Spleen (tissue), 11 donors: ENCODE data around the gene OR10AD1. TPM values are rescaled to one million over a fixed set of nuclear protein-coding genes. Genes with fewer than 3 reads are reported as not detected.

Source experiments
- DNase-seq: peaks from one replicate; pipeline ENCODE4 v3.0.0-alpha.2; 2020
- H3K27ac ChIP-seq, 8 donors: fragments of 200-600 bp; sonication (generic) in 7 of 8; 1 replicate in 4 of 8; 2 replicates in 4 of 8; pipeline versions ENCODE4 v1.5.0 to v1.8.0; 2016 to 2021; ENCODE audit warnings: inconsistent platforms in 4 of 8, mild to moderate bottlenecking in 4 of 8, moderate library complexity in 1 of 8
- H3K27me3 ChIP-seq, 7 donors: fragments of 200-600 bp; sonication (generic) in 6 of 7; replicated peaks in 1 of 7; 1 replicate in 4 of 7; 2 replicates in 3 of 7; pipeline versions ENCODE4 v1.5.0 to v1.8.0; 2016 to 2021; ENCODE audit warnings: inconsistent platforms in 3 of 7, mild to moderate bottlenecking in 1 of 7
- H3K36me3 ChIP-seq, 6 donors: fragments of 200-600 bp; sonication (generic) in 5 of 6; 1 replicate in 4 of 6; 2 replicates in 2 of 6; pipeline versions ENCODE4 v1.5.0 to v1.8.0; 2016 to 2021; ENCODE audit warnings: inconsistent platforms in 2 of 6
- H3K4me1 ChIP-seq, 6 donors: fragments of 200-600 bp; sonication (generic) in 5 of 6; 1 replicate in 3 of 6; 2 replicates in 3 of 6; pipeline versions ENCODE4 v1.5.0 to v1.8.0; 2016 to 2021; ENCODE audit warnings: inconsistent platforms in 3 of 6
- H3K4me3 ChIP-seq, 8 donors: fragments of 200-600 bp; sonication (generic) in 7 of 8; 1 replicate in 4 of 8; 2 replicates in 4 of 8; pipeline versions ENCODE4 v1.5.0 to v1.8.0; 2016 to 2021; ENCODE audit warnings: inconsistent platforms in 4 of 8, mild to moderate bottlenecking in 4 of 8, moderate library complexity in 2 of 8
- H3K9me3 ChIP-seq, 8 donors: fragments of 200-600 bp; sonication (generic) in 7 of 8; 1 replicate in 4 of 8; 2 replicates in 4 of 8; pipeline versions ENCODE4 v1.5.0 to v1.8.0; 2016 to 2021; ENCODE audit warnings: inconsistent platforms in 4 of 8
- POLR2A ChIP-seq, 3 donors: fragments of 450-650 bp; IDR thresholded peaks; one replicate each; pipeline ENCODE4 v1.5.1; 2017; ENCODE audit warnings: antibody characterized with exemption in 3 of 3, mild to moderate bottlenecking in 1 of 3
- POLR2AphosphoS5 ChIP-seq, 3 donors: sonication (generic); formaldehyde crosslinking; IDR thresholded peaks; one replicate each; pipeline ENCODE4 v1.5.1; 2017; ENCODE audit warnings: antibody characterized with exemption in 3 of 3
- WGBS, 5 donors: extraction: QIAGEN DNeasy Blood & Tissue Kit in 3 of 5; methylation state at CpG; one replicate each; pipeline versions ENCODE4 v1.1.5 to v1.1.7; 2013 to 2018; 5-methylcytosine and 5-hydroxymethylcytosine counted together
- intact Hi-C: fragments of 100-400 bp; cut with DNase I; formaldehyde crosslinking; loops from one replicate; pipeline ENCODE4 v1.15.0; 2023; ENCODE audit warnings: low total_unique reads
- polyA plus RNA-seq, 3 donors: library from polyadenylated mRNA; stranded (reverse); fragments of 200-250 nt; gene quantifications; one replicate each; pipeline ENCODE4 v1.2.1, GENCODE V29; 2013
- total RNA-seq, 7 donors: library from RNA; depleted of rRNA in 3 of 7; stranded (reverse); fragments of >200 nt in 3 of 7; fragmentation: NEBNext Ultra II Directional in 4 of 7; extraction: Animal tissue kit (Norgen Biotek cat#: 25700) in 4 of 7; gene quantifications; one replicate each; pipeline versions ENCODE4 v1.1.0 to v1.2.1, GENCODE V29; 2016 to 2021
- TF ChIP-seq, protein P1 (sequence below), 11 experiments: fragments of 200-600 bp in 7 of 11; fragments of 450-650 bp in 4 of 11; sonication (generic) in 4 of 11; IDR thresholded peaks in 8 of 11; conservative IDR thresholded peaks in 3 of 11; 1 replicate in 7 of 11; 2 replicates in 4 of 11; pipeline versions ENCODE4 v1.4.0 to v1.8.0; 2016 to 2021; ENCODE audit warnings: antibody characterized with exemption in 11 of 11, inconsistent platforms in 4 of 11, mild to moderate bottlenecking in 1 of 11
- donor health status: healthy with polysubstance abuse.
- donor health status: DM: no; HTN: no; CAD: no; lungs with moderate emphysema.
- donor health status: DM: no; HTN: no; CAD: no.
- donor health status: Bipolar disorder and iron deficiency.
- donor health status: healthy.
- donor health status: DM: no; HTN: no; CAD: no.
- donor health status: DM: yes; HTN: yes; CAD: no.

The OR10AD1 gene
- total and polyA plus RNA-seq, 10 donors, result not detected

DNA sequence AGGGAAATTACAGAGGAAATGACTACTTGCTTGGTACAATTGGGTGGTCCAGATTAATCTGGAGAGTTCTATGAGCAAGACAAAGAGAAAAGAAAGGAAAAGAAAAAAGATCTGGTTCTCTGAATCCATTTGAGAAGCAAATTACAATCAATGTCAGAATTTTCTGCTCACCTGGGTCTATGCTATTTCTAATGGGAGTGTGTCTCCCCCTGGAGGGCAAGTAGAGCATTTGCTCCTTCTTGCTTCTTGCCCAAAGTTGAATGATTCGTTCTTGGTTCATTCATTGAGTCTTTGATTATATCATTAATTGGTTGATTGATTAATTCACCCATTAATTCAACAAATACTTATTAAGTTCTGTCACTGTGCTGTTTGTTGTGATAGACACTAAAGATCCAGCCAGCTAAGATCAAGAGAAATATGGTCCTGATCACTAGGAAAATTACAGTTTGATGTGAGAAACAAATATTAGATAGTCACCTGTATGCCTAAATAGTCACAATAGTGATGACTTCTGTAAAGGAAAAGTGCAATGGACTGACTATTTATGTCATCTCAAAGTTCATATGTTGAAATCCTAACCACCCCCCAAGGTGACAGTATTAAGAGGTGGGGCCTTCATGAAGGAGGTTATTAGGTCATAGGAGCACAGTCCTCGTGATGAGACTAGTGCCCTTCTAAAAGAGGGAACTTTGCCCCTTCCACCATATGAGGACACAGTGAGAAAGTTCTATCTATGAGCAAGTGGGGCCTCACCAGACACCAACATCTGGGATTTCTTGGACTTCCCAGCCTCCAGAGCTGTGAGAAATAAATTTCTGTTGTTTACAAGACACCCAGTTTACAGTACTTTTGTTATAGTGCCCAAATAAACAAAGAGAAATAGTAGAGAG is 37.8 kb downstream of the OR10AD1 start:
- Histone ChIP-seq H3K9me3 (no peaks in the 10 kb centered on the region), H3K4me3 (no peak overlapping the region), H3K27me3 (peaks cover 0 to 13% (median 0%) of the 10 kb centered on the region in 7 donors), H3K36me3 (no peaks in the 10 kb centered on the region), H3K27ac (no peak overlapping the region), H3K4me1 (peaks cover 0 to 11% (median 2%) of the 10 kb centered on the region in 6 donors)
- WGBS, 5 donors, result 7 to 43% (median 24%) methylated on average over 2 of the region's 2 CpGs
- intact Hi-C loops, result loop anchor here (10.0 kb wide), 2 partner anchors 81 to 451 kb away; no protein-coding TSS in a partner anchor
- TF ChIP-seq POLR2A (IDR thresholded peaks at IDR 0.05), result no peak
- no peak for TF ChIP-seq POLR2AphosphoS5 (IDR thresholded peaks at IDR 0.05)
- TF ChIP-seq, protein P1, sequence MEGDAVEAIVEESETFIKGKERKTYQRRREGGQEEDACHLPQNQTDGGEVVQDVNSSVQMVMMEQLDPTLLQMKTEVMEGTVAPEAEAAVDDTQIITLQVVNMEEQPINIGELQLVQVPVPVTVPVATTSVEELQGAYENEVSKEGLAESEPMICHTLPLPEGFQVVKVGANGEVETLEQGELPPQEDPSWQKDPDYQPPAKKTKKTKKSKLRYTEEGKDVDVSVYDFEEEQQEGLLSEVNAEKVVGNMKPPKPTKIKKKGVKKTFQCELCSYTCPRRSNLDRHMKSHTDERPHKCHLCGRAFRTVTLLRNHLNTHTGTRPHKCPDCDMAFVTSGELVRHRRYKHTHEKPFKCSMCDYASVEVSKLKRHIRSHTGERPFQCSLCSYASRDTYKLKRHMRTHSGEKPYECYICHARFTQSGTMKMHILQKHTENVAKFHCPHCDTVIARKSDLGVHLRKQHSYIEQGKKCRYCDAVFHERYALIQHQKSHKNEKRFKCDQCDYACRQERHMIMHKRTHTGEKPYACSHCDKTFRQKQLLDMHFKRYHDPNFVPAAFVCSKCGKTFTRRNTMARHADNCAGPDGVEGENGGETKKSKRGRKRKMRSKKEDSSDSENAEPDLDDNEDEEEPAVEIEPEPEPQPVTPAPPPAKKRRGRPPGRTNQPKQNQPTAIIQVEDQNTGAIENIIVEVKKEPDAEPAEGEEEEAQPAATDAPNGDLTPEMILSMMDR (IDR thresholded peaks at IDR 0.05 in 8 of 11, conservative IDR thresholded peaks at IDR 0.05 in 3 of 11), result peak; percentile 74 to 94 (median 91)
- no peak for DNase-seq

DNA sequence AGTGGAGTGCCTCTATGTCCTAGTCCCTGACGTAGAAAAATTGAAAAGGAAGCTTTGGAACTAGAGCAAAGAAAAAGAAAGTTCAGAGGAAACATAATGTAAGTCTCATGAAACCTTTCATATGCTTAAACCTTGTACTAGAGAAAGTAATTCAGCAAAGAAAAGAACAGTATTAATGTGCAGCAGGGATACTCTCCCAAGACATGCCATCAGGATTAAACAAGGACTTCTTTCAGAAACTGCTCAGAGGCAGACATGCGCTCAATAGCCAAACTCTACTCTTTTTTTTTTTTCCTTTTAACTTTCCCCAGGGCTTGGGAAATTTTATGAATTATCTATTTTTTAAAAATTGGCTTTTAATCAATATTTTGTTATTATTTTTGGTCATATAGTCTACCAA is 38.6 kb downstream of the OR10AD1 start:
- Histone ChIP-seq H3K27me3 (peaks cover 0 to 13% (median 0%) of the 10 kb centered on the region in 7 donors), H3K9me3 (no peaks in the 10 kb centered on the region), H3K27ac (no peak overlapping the region), H3K36me3 (no peaks in the 10 kb centered on the region), H3K4me3 (no peak overlapping the region), H3K4me1 (peaks cover 0 to 15% (median 2%) of the 10 kb centered on the region in 6 donors)
- WGBS, 5 donors, result 82 to 95% (median 87%) methylated on average over 2 of the region's 2 CpGs
- intact Hi-C loops, result loop anchor here (10.0 kb wide), 2 partner anchors 80 to 450 kb away; no protein-coding TSS in a partner anchor
- TF ChIP-seq POLR2AphosphoS5 (IDR thresholded peaks at IDR 0.05) (no peak), POLR2A (IDR thresholded peaks at IDR 0.05) (no peak)
- TF ChIP-seq, protein P1 (IDR thresholded peaks at IDR 0.05 in 8 of 11, conservative IDR thresholded peaks at IDR 0.05 in 3 of 11), result no peak
- DNase-seq, result no peak

DNA sequence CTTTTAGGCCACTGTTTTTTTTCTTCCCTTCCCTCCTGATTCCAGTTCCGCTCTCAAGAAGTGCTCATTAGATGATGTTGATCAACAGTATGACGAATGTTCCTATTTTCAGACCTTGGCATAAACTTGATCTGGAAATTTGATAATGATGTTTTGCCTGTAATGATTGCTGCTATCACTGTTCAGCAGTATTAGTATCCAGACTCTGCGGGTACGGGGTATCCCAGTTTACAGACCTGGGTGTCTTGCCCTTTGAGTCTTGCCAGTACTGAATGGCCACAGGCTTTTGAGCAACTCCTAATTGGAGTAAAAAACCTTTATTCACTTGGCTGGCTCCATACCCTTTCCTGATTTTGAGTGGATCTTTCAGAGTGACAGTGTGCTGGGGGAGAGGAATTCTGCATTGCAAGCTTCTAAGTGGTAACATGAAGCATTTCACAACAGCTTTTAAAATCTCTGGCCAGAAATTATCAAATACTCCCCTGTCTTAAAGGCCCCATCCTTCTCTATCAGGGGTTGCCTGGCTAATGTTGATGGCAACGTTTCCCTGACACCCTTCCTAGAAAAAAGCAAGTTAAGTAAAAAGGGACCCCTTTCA is 39.8 kb downstream of the OR10AD1 start:
- no peak overlapping the region for H3K4me3 ChIP-seq
- TF ChIP-seq POLR2A (IDR thresholded peaks at IDR 0.05) (no peak), POLR2AphosphoS5 (IDR thresholded peaks at IDR 0.05) (no peak)
- TF ChIP-seq, protein P1 (IDR thresholded peaks at IDR 0.05 in 8 of 11, conservative IDR thresholded peaks at IDR 0.05 in 3 of 11), result no peak
- DNase-seq, result no peak
- H3K27me3 ChIP-seq, result peaks cover 0 to 13% (median 0%) of the 10 kb centered on the region in 7 donors
- H3K9me3 ChIP-seq, result no peaks in the 10 kb centered on the region
- H3K27ac ChIP-seq, result peak overlapping the region in 3 of 8 donors; percentile 12 to 41 (median 19)
- no peaks in the 10 kb centered on the region for H3K36me3 ChIP-seq
- peaks cover 0 to 16% (median 2%) of the 10 kb centered on the region in 6 donors for H3K4me1 ChIP-seq
- WGBS, 5 donors, result 58 to 85% (median 68%) methylated on average over 5 of the region's 5 CpGs
- intact Hi-C loops, result loop anchor here (10.0 kb wide), 2 partner anchors 78 to 448 kb away; no protein-coding TSS in a partner anchor
